Stimulated activated CD4-positive, alpha-beta T cell treated with anti-CD3 and anti-CD28 coated beads, Interleukin-2, amount 100 ng/mL, for 24 hours (primary cell): ENCODE results near the gene CLN5.
A peak's percentile ranks its signal among the peaks of the same experiment; 100 is the strongest.
"Not testable (repeated sequence)": the region's sequence is repeated elsewhere in the genome, so short reads cannot be mapped to it uniquely, and the experiment has no call there.

Experiments used
- DNase-seq, 2 donors: peaks; one replicate each; pipeline ENCODE4 v3.0.0-alpha.2; 2020

The CLN5 gene

DNA sequence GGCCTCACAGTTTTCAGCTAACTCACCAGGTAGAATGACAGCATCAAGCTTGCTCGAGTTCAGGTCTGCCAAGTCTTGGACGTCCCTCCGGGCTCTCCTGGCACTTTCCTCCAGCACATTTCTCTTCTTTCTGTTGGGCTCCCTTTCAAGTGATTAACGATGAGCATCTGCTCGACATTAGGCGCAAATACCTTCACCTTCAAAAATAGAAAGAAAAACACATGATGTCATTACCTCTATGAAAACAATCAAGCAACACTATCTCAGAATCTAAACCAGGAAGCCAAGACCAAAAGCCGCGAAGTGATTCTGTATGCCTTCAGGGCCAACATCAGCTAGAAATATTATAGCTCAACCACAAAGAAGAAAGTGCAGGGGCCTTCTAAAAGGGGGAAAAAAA is 15.4 kb upstream of the CLN5 start:
- DNase-seq, result no peak

DNA sequence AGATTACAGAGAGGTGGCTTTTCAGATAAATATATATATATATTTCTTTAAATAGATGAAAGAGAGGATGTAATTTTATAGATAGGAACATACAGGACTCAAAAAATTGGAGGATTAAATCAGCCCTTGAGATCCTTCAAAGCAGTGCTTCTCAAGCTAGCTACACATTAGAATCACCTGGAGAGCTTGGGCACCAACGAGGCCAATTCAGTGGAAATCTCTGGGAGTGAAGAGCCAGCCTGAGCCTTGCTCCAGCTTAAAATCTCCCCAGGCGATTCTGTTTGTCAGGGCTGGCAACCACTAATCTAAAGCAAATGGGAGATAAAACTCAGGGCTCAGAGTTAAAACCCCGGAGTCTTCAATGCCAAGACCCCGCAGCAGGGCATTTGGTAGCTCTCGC is 15.0 kb upstream of the CLN5 start:
- DNase-seq, result no peak

DNA sequence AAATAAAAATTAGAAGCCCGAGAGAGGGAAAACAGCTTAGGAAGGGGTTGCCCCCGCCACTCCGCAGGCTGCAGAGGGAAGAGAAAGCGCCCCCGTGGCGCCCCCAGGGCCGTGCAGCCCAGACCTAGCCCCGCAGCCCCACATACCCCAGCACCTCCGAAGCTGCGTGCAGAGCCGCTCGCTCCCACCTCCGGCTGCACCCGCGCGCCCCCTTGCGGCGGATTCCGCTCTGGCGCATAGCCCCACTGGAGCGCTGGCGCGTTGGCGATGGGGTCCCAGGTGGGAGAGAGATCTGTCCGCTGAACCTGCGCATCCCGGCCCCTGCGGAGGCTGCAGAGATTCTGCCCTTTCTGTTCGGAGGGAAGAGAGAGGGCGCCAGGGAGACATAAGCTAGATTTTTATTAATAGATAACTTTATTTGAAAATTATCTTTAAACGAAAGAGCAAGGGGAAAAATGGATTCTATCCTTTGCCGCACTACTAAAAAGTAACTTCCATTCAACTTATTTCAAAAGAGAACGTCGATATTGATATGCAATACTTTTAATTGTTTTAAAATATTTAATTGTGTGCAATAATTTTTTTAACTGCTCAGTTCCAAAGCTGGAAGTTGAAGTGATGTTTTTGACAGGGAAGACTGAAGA is 11.7 kb upstream of the CLN5 start:
- peak; percentile 92 to 93 for DNase-seq

DNA sequence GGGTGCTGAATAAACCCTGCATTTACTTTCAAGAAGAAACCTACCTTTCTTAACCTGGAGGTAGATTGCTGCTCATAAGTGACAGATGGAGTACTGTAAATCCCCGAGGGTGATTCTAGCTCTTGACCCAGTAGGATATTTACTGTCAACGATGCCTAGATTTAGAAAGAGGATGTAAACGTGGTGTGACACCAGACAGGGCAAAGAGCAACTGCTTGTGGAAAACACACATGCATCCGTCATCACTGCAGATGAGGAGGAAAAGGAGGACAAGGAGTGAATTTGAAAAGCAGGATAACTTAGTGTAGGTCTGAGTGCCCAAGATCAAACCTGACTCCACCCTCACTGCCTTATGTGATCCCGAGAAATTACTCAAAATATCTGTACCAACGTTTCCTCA is 9.8 kb upstream of the CLN5 start:
- no peak for DNase-seq

DNA sequence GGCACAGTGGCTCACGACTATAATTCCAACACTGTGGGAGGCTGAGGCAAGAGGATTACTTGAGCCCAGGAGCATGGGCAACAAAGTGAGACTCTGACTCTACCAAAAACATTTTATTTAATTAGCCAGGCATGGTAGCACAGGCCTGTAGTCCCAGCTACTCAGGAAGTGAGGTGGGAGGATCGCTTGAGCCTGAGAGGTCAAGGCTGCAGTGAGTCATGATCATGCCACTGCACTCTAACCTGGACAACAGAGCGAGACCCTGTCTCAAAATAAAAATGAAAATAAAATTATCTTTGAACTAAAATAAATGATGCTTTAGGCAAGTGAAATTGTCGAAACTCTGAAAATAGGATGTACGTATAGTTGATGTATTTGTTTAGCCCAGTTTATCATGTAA is 8.2 kb upstream of the CLN5 start:
- DNase-seq, result no peak

DNA sequence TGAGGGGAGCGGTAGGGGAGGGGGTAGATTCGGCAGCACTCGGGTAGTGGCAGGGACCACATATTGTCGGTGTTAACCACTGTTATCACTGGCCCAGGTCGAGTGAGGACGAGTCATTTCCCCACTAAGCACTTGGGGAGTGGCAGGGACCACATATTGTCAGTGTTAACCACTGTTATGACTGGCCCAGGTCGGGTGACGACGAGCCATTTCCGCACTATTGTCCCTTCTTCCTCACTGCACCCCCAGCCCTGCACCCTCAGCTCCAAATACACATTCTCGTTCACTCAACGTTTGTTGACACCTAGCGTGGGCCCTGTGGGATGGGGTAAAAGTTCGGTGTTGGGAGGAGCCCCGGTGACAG is 467 bp upstream of the CLN5 start:
- peak; percentile 64 to 70 for DNase-seq

DNA sequence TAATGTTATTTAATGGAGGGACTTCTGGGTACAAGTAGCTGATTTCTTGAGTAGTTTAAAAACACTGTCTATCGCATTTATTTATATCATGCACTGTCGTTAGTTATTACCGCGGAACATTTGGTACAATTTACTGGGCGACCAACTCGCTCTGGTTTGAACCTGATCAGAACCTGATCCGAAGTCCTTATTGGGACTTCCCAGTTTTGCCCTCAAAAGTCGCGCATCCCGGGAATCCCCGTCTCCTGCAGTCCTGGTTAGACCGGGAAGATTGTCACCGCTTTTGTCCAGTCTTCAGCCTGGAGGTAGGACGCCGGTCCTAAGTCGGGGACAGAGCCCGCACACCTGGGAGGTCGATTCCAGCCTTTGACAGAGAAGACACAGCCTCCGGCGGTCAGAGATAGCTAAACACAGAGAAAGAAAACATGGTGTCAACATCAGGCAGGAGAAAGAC is 694 bp downstream of the CLN5 start:
- peak; percentile 12 to 26 for DNase-seq

DNA sequence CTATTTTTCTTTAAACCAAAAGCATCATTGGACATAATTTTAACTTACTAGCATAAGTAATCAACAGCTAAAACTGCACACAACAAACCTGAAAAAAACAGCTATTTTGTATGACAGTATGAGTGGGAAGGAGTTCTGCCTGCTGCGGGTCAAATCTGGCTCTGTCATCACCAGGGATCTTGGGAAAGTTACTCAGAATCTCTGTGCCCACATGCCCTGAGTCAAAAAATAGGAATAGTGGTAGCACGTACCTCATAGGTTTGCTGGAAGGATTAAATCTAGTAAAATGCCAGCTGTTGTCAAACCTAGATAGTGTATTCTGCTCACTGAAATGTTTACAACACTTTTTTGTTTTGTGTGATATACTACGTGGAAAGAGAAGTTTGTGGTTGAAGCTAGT is 1.1 kb downstream of the CLN5 start:
- DNase-seq, result no peak

DNA sequence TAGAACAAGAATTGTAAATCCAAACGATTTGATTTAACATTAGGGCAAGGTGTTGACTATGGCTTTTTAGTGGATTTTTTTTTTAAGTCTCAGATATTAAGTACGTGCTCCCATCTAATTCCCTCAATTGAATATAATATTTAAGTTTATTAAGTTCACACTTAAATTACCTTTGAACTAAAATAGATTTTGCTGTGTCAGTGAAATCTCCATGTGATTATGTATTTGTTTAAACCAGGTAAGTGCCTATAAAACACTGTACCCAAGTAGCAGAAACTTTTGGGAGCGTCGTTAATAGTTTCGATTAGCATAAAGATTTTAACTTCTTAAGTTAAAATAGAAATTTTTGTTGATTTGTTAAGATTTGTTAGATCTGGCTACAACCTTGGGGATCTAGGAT is 1.6 kb downstream of the CLN5 start:
- no peak for DNase-seq

DNA sequence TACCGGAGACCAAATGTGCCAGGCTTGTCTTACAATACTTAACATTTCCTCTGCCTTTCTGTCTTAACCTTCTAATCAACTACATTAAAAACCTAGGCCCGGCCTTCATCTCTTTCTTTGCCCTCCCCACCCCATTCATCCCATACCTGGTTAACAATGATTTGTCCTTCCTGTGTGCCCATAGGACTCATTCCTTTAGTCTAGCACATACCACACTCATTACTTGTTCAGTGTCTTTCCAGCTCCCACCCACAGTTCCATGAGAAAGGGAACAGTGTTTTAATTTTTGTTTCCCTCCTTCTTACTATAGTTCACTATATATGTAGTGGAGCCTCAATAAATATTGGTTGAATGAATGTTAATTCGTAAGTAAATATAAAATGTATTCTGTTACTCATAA is 2.4 kb downstream of the CLN5 start:
- no peak for DNase-seq

DNA sequence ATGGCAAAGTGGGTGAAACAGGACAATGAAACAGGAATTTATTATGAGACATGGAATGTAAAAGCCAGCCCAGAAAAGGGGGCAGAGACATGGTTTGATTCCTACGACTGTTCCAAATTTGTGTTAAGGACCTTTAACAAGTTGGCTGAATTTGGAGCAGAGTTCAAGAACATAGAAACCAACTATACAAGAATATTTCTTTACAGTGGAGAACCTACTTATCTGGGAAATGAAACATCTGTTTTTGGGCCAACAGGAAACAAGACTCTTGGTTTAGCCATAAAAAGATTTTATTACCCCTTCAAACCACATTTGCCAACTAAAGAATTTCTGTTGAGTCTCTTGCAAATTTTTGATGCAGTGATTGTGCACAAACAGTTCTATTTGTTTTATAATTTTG is 8.6 kb downstream of the CLN5 start:
- DNase-seq, result no peak

DNA sequence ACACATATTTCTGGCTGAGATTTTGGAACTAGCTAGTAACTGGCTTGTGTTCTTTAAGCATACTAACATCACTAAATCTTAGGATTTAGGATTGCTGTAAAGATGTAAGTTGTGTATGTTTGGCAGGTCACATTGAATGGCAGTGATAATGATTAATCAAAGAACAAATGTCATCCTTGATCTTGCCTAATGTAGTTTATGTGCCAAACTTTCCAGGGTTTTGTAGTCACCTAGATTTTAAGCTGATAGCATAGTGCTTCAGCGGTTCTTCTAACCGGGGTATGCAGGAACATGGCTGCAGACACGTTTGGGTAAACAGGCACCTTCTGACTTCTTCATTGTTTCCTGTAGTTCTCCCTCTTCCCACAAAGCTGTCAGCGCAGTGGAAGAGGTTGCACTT is 9.7 kb downstream of the CLN5 start:
- DNase-seq, result no peak

DNA sequence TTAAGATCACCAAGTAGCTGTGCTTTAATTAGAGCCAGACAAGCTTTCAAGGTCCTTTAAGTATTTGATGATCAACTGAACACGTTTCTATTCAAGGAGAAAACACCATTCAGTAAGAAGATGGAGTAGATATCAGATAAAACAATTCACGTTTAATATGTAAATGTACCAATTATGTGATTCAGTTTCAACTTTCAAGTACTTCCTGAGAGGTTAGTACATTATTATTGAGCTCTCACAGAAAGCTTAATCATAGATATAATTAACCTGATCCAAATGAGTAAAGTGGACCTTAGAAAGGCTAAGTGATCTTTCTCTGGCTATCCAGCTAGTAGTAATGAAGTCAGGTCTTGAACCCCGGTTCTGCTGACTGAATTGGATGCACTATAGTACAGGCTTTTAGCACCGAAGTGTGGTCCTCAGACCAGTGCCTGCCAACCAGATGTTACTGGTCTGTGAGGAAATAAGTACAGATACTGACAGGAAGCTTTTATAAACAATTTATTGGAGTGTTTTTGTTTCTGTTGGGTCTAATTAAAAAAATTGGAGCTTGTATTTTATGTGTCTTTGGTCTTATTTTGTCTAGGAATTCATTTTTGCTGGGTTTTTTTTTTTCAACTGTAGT is 10.2 kb downstream of the CLN5 start:
- no peak for DNase-seq

DNA sequence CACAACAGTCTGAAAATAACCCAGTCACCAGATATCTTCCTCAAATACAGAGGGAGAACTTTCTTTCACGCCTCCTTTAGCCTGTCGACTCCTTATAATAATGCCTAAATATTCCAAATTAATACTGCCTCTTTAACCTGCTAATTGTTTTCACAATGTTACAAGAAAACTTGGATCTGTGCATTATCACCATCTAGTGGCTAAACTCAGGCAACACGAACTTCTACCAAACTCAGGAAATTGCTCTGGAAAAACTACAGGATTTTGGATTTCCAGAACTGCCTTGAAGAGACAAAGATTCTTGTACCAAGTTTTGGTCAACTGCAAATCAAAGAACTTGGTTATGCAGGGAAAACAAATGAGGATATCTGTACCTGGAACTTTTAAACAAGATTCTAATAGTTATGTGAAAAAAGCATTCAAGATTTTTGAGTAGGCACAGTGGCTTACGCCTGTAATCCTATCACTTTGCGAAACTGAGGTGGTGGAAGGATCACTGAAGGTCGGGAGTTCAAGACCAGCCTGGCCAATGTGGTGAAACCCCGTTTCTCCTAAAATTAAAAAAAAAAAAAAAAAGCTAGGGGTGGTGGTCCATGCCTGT is 10.8 kb downstream of the CLN5 start:
- DNase-seq, result no peak

DNA sequence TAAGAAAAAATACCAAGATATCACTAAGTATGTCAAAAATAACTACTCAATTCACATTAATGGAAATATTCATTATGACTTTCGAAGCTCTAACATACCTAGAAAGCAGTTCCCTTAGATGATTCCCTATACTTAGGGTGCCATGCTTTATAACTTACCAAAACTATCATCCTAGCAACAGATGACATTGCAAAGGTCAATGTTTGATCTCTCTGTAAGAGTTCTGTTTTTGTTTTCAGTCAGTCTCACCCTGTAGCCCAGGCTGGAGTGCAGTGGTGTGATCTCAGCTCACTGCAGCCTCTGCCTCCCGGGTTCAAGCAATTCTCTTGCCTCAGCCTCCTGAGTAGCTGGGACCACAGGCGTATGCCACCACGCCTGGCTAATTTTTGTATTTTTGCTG is 16.5 kb downstream of the CLN5 start:
- DNase-seq, result not testable (repeated sequence)

DNA sequence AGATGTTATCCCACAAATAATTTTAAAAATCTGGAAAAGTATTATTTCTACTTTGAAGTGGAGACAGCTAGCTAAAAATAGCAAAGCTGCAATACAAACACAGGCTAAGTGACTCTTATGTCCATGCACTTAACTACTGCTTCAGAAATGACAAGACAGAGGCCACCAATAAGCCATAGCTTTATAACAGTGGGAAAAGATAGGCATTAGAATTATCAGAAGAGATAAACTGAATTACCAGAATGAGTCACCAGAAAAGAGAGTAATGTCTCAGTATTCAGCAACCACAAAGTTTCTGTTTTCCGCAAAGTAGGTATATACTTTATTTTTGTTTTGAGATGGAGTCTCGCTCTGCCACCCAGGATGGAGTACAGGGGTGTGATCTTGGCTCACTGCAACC is 17.1 kb downstream of the CLN5 start:
- no peak for DNase-seq

DNA sequence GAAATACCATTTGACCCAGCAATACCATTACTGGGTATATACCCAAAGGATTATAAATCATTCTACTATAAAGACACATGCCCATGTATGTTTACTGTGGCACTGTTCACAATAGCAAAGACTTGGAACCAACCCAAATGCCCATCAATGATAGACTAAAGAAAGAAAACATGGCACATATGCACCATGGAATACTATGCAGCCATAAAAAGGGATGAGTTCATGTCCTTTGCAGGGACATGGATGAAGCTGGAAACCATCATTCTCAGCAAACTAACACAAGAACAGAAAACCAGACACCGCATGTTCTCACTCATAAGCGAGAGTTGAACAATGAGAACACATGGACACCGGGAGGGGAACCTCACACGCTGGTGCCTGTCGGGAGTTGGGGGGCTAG is 17.8 kb downstream of the CLN5 start:
- not testable (repeated sequence) for DNase-seq

DNA sequence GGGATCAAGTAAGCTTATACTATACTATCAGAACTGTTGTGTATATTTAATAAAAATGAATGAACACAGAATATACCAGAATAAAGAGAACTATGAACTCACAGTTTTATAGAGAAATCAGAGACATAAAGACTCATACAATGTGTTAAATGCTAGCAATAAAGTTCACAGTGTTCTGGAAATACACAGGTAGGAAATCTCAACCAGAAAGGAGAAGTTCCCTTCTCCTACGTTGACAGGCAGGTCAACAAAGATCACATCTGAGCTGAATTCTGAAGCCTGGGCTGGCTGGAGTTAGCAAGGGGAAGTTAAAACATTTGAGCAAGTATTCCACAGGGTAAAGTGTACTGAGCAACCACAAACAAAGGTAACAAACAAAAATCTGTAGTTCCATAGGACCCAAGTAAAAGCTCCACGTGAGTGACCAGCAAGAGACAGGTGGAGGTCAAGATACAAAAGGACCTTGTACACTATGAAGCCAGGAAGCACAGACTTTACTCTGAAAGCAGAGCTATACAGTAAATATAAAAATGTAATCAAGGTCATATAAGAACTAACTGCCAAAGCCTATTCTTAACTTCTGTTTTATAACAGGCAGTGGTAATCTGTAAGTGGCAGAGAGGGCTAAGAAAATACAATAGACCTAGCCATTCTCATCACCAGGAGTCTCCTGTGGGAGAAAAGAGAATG is 22.1 kb downstream of the CLN5 start:
- no peak for DNase-seq

DNA sequence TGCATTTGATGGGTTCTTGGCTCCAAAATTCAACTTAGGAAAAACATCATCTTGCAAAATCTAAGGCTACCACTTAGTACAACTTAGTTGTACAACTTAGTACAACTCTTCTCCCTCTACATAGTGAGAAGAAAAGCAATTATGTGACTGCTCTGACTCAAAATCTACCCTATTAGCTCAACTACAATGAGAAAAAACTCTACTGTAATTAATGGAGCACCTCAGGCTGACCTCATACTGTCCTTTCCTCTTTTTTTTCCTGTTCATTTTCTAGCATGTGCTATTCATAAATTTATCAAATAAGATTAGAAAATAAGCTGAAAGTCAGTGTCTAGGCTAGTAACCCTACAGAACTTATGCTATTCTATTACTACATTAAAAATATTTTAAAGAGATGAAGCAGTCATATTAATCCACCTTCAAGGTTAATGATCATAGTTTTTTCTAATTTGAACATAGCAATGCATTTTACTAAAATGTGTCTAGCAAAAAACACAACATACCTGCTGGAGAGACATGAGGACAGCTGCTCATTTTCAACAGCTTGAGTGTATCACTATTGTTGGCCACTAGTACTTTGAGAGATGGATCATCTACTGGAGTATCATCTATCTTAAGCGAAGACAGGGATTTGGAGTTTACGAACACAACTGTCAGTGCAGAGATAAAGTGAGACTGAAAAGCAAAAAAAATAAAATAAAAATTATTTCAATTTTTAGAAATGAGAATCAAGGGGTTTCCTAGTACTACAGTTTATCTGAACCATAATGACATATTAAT is 23.2 kb downstream of the CLN5 start:
- DNase-seq, result no peak

DNA sequence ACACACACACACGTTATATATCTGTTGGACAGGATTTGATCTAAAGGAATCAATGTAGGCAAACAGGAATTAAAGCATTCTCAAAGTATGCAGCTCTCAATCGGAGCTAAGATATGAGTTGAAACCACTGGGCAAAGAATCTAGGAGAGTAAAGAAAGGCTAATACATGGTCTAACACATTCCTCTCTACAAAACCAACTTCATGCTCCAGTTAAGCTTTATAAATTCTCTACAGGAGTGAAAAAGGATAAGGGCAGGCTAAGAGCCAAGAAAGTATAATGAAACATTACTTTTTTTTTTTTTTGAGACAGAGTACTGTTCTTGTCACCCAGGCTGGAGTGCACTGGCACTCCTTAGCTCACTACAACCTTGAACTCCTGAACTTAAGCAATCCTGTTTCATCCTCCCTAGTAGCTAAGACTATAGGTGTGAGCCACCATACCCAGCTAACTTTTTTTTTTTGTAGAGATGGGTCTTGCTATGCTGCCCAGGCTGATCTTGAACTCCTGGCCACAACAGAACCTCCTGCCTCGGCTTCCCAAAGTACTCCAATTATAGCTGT is 24.5 kb downstream of the CLN5 start:
- no peak for DNase-seq

DNA sequence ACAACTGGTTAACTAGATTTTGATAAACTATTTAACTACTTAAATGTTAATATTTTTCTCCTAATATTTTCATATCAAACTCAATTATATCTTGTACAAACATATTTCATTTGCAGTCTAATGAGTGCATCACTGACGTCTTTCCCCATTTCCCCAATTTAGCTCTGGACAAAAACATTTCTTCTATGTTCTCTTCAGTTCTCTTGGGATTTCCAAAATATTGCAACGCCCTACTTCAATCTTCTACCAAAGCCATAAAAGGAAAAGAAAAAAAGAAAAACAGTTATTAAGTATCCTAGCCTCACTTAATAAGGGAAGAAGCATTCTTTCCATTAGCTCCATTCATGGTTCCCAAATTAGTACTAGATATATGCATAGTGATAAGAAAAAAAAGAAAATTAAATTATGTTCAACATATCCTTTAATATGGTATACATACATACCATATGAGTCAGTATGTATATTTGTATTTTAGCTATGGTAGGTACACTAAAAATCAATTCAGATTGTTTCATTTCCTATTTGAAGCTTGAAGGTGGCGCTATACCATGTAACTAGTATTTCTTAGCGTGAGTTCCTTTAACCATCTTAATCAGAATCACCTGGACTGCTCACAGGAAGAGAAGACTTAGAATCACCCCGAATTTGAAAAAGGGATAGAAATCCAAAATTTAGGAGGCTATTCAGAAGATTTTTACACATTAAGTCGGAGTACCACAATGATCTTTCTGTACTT is 25.2 kb downstream of the CLN5 start:
- DNase-seq, result no peak

DNA sequence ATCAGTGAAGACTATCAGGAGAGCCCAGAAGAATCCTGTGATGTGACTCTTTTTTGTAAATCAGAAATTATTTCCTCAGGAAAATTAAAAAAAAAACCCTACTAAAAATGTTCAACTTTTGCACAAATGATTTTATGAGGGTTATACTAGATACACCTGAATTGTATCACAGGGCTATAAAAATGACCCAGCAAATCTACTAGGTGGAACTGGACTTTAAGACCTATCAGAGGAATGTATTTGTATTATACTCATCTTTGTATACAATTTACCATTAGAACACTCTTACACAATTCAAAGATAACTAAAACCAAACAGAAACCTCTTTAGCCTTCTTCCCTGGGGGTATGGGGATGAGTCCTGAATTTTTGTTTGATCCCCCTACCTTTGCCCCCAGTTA is 27.9 kb downstream of the CLN5 start:
- DNase-seq, result no peak
